Esophagus muscularis mucosa (tissue), 4 donors: ENCODE measurements around the gene IMPA2. TPM values are rescaled to one million over a fixed set of nuclear protein-coding genes. Genes with fewer than 3 reads are reported as not detected.
A peak's percentile ranks its signal among the peaks of the same experiment; 100 is the strongest.
"Not testable (repeated sequence)": the region's sequence is repeated elsewhere in the genome, so short reads cannot be mapped to it uniquely, and the experiment has no call there.

Experiments
- DNase-seq: peaks from one replicate; pipeline ENCODE4 v3.0.0-alpha.2; 2017; ENCODE audit errors: extremely low spot score
- H3K27ac ChIP-seq, 4 donors: fragments of 200-600 bp; sonication (generic); replicated peaks in 1 of 4; 1 replicate in 3 of 4; 2 replicates in 1 of 4; pipeline ENCODE4 v1.5.1; 2016 to 2019; ENCODE audit warnings: mild to moderate bottlenecking in 1 of 4
- H3K27me3 ChIP-seq, 4 donors: fragments of 200-600 bp; sonication (generic); one replicate each; pipeline versions ENCODE4 v1.5.1 to v1.6.0; 2016 to 2019
- H3K36me3 ChIP-seq, 4 donors: fragments of 200-600 bp; sonication (generic); one replicate each; pipeline ENCODE4 v1.5.1; 2016 to 2019
- H3K4me1 ChIP-seq, 4 donors: fragments of 200-600 bp; sonication (generic); one replicate each; pipeline ENCODE4 v1.5.1; 2016 to 2019
- H3K4me3 ChIP-seq, 4 donors: fragments of 200-600 bp; sonication (generic); 1 replicate in 2 of 4; 2 replicates in 2 of 4; pipeline ENCODE4 v1.5.1; 2016 to 2019; ENCODE audit warnings: mild to moderate bottlenecking in 4 of 4, moderate library complexity in 1 of 4
- H3K9me3 ChIP-seq, 4 donors: fragments of 200-600 bp; sonication (generic); 1 replicate in 3 of 4; 2 replicates in 1 of 4; pipeline ENCODE4 v1.5.1; 2016 to 2019
- EP300 ChIP-seq: sonication (generic); formaldehyde crosslinking; IDR thresholded peaks from one replicate; pipeline ENCODE4 v1.6.1; 2017; ENCODE audit warnings: antibody characterized with exemption
- POLR2A ChIP-seq: fragments of 450-650 bp; IDR thresholded peaks from one replicate; pipeline ENCODE4 v1.6.1; 2017; ENCODE audit warnings: antibody characterized with exemption, moderate library complexity, mild to moderate bottlenecking, low read depth
- POLR2AphosphoS5 ChIP-seq, 2 donors: sonication (generic); formaldehyde crosslinking; IDR thresholded peaks; one replicate each; pipeline ENCODE4 v1.6.1; 2017; ENCODE audit warnings: antibody characterized with exemption in 2 of 2
- WGBS: methylation state at CpG from one replicate; pipeline ENCODE4 v1.1.5; 2018; 5-methylcytosine and 5-hydroxymethylcytosine counted together
- intact Hi-C: fragments of 100-400 bp; cut with DNase I; formaldehyde crosslinking; loops from one replicate; pipeline ENCODE4 v1.15.1; 2023
- small RNA-seq, 3 donors: library from RNA; depleted of rRNA; stranded (forward); fragments of <200 nt; gene quantifications; one replicate each; pipeline ENCODE3, GENCODE V24; 2016
- total RNA-seq, 4 donors: library from RNA; depleted of rRNA; stranded (reverse); fragments of >200 nt; gene quantifications; one replicate each; pipeline versions ENCODE4 v1.1.0 to v1.2.1, GENCODE V29; 2016
- TF ChIP-seq, protein P1 (sequence below), 3 experiments: fragments of 200-600 bp in 2 of 3; fragments of 450-650 bp in 1 of 3; sonication (generic) in 2 of 3; IDR thresholded peaks; one replicate each; pipeline ENCODE4 v1.5.1; 2017 to 2019; ENCODE audit warnings: antibody characterized with exemption in 3 of 3, mild to moderate bottlenecking in 2 of 3, moderate library complexity in 1 of 3

IMPA2 gene
- total RNA-seq, 4 donors from 2014 or later, result 90.1 to 317 (median 165) TPM

GRCh38 chr18:12074736-12075135, 93.4 kb downstream of the IMPA2 start:
- H3K36me3 ChIP-seq, result no peaks in the 10 kb centered on the region

GRCh38 chr18:12076424-12077140, 95.3 kb downstream of the IMPA2 start:
- TF ChIP-seq, protein P1, sequence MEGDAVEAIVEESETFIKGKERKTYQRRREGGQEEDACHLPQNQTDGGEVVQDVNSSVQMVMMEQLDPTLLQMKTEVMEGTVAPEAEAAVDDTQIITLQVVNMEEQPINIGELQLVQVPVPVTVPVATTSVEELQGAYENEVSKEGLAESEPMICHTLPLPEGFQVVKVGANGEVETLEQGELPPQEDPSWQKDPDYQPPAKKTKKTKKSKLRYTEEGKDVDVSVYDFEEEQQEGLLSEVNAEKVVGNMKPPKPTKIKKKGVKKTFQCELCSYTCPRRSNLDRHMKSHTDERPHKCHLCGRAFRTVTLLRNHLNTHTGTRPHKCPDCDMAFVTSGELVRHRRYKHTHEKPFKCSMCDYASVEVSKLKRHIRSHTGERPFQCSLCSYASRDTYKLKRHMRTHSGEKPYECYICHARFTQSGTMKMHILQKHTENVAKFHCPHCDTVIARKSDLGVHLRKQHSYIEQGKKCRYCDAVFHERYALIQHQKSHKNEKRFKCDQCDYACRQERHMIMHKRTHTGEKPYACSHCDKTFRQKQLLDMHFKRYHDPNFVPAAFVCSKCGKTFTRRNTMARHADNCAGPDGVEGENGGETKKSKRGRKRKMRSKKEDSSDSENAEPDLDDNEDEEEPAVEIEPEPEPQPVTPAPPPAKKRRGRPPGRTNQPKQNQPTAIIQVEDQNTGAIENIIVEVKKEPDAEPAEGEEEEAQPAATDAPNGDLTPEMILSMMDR (IDR thresholded peaks at IDR 0.05), result no peak
- TF ChIP-seq POLR2AphosphoS5 (IDR thresholded peaks at IDR 0.05) (no peak), EP300 (no peak), POLR2A (no peak)
- H3K27me3 ChIP-seq, result no peaks in the 10 kb centered on the region
- no peaks in the 10 kb centered on the region for H3K36me3 ChIP-seq
- peak overlapping the region; percentile 35 to 57 (median 40) for H3K4me3 ChIP-seq
- intact Hi-C loops, result no loop called here
- 50% methylated on average over 11 of the region's 59 CpGs for WGBS
- H3K9me3 ChIP-seq, result no peaks in the 10 kb centered on the region
- peak overlapping the region in 3 of 4 donors; percentile 48 to 72 (median 55) for H3K27ac ChIP-seq
- no peaks in the 10 kb centered on the region for H3K4me1 ChIP-seq
- DNase-seq, result no peak

More at GRCh38 chr18:12074736-12075135, 93.4 kb downstream of the IMPA2 start:
- Histone ChIP-seq H3K4me1 (no peaks in the 10 kb centered on the region), H3K27me3 (no peaks in the 10 kb centered on the region), H3K4me3 (no peak overlapping the region), H3K9me3 (no peaks in the 10 kb centered on the region), H3K27ac (no peak overlapping the region)
- no peak for DNase-seq
- TF ChIP-seq EP300, result no peak
- TF ChIP-seq, protein P1 (IDR thresholded peaks at IDR 0.05), result no peak
- no peak for TF ChIP-seq POLR2AphosphoS5 (IDR thresholded peaks at IDR 0.05)
- TF ChIP-seq POLR2A, result no peak
- intact Hi-C loops, result no loop called here
- WGBS, result 70% methylated on average over 3 of the region's 3 CpGs

- DNase-seq, H3K27ac ChIP-seq, H3K9me3 ChIP-seq, H3K4me1 ChIP-seq, H3K4me3 ChIP-seq, H3K27me3 ChIP-seq, H3K36me3 ChIP-seq, intact Hi-C loops: not testable (repeated sequence)
- 65% methylated on average over 2 of the region's 4 CpGs for WGBS
These were observed 96.7 kb downstream of the IMPA2 start for GRCh38 chr18:12077994-12078393.

DNA sequence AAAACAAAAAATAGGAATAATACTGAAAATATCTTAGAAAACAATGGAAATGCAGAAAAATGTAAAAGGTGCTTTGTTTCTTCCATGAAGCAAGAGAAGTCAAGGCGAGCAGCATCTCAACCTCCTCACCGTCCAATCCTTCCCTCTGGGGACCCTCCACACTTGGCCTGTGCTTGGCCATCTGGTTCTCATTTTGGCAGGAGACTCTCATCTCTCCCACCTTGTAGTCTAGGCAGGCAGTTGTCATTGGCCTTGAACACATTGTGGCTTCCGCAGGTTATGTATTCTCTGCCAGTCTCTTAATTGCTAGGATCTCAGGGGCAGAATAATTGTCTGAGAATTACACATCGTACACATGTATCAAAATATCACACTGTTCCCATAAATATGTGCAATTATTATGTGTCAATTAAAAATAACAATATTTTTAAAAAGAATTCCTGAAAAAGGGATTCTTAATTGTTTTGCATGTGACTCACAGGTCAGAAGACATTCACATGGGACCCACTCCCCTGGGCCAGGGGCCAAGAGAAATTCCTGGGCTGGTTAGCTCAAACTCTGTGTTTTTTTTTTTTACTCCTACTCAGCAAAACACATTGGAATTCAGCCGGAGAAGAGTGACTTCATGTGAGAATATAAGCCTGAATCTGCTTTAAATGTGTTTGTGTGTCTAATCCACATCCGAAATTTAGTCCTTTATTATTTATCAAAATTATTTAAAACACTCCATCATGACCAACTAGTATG, 98.4 kb downstream of the IMPA2 start:
- DNase-seq, result no peak
- H3K9me3 ChIP-seq, result no peaks in the 10 kb centered on the region
- H3K36me3 ChIP-seq, result no peaks in the 10 kb centered on the region
- H3K27ac ChIP-seq, result no peak overlapping the region
- WGBS, result 70% methylated on average over 6 of the region's 6 CpGs
- intact Hi-C loops, result no loop called here
- TF ChIP-seq EP300, result no peak
- no peak for TF ChIP-seq POLR2AphosphoS5 (IDR thresholded peaks at IDR 0.05)
- TF ChIP-seq, protein P1 (IDR thresholded peaks at IDR 0.05), result no peak
- no peak for TF ChIP-seq POLR2A
- H3K4me3 ChIP-seq, result no peak overlapping the region
- no peaks in the 10 kb centered on the region for H3K4me1 ChIP-seq
- no peaks in the 10 kb centered on the region for H3K27me3 ChIP-seq

Small RNAs within 50 kb of the gene (small RNA-seq; reads per million reads assigned to genes)
- 0 reads per million in 3 donors for gene AP001542.1

Other genes with a start within 250 kb of the IMPA2 start
- 10 to 100 TPM; 42.0 to 58.6 (median 49.7) TPM for gene CHMP1B, start 130.1 kb upstream of the IMPA2 start, total RNA-seq
- gene MPPE1, start 73.2 kb upstream of the IMPA2 start, total RNA-seq, result 10 to 100 TPM; 10.9 to 30.2 (median 24.4) TPM
- under 1 TPM in 1 of 4 donors, not detected in 3; 0.06 TPM for gene ANKRD62, start 112.3 kb downstream of the IMPA2 start, total RNA-seq